Stimulated activated CD4-positive, alpha-beta T cell treated with anti-CD3 and anti-CD28 coated beads, Interleukin-1b, Interleukin-23, amount 100 ng/mL, for 4 hours (primary cell): ENCODE data around the gene HEPACAM.

Source experiments
- DNase-seq, 2 donors: peaks; one replicate each; pipeline ENCODE4 v3.0.0-alpha.2; 2020; ENCODE audit warnings: low read depth in 2 of 2

Gene HEPACAM

GRCh38 chr11:124943741-124944140 lies 7.9 kb upstream of the HEPACAM start:
- DNase-seq, result no peak

- DNase-seq, result no peak
Observed at GRCh38 chr11:124943254-124943616, 7.4 kb upstream of the HEPACAM start.

GRCh38 chr11:124942466-124943253 lies 6.8 kb upstream of the HEPACAM start:
- DNase-seq, result no peak

- DNase-seq, result no peak
Observed at GRCh38 chr11:124941703-124942102, 5.9 kb upstream of the HEPACAM start.

GRCh38 chr11:124938970-124939369 lies 3.1 kb upstream of the HEPACAM start:
- no peak for DNase-seq

GRCh38 chr11:124938206-124938765 lies 2.4 kb upstream of the HEPACAM start:
- DNase-seq, result no peak

- DNase-seq, result no peak
Observed at GRCh38 chr11:124937336-124937935, 1.6 kb upstream of the HEPACAM start.

- no peak for DNase-seq
Observed at GRCh38 chr11:124934862-124935547, 842 bp downstream of the HEPACAM start.

GRCh38 chr11:124930799-124931198 lies 5.0 kb downstream of the HEPACAM start:
- no peak for DNase-seq

GRCh38 chr11:124928942-124929665 lies 6.7 kb downstream of the HEPACAM start:
- DNase-seq, result no peak

- no peak for DNase-seq
Observed at GRCh38 chr11:124923296-124923695, 12.6 kb downstream of the HEPACAM start.

- no peak for DNase-seq
Observed at GRCh38 chr11:124922831-124923230, 13.0 kb downstream of the HEPACAM start.

- DNase-seq, result peak; percentile 68 to 69
Observed at GRCh38 chr11:124920870-124921609, 14.8 kb downstream of the HEPACAM start.

- no peak for DNase-seq
Observed at GRCh38 chr11:124920356-124920755, 15.5 kb downstream of the HEPACAM start.

- DNase-seq, result no peak
Observed at GRCh38 chr11:124919898-124920297, 15.9 kb downstream of the HEPACAM start.

GRCh38 chr11:124918950-124919349 lies 16.9 kb downstream of the HEPACAM start, which contains the start of gene HEPN1:
HEPN1 (plus strand) TSS chr11:124919250.
- DNase-seq, result no peak

GRCh38 chr11:124917115-124917637 lies 18.7 kb downstream of the HEPACAM start:
- DNase-seq, result no peak

GRCh38 chr11:124916370-124916710 lies 19.5 kb downstream of the HEPACAM start:
- DNase-seq, result no peak

- no peak for DNase-seq
Observed at GRCh38 chr11:124915541-124916369, 20.1 kb downstream of the HEPACAM start.

GRCh38 chr11:124902616-124903015 lies 33.2 kb downstream of the HEPACAM start:
- no peak for DNase-seq
